ENCODE results near the gene CCDC169.

DNA sequence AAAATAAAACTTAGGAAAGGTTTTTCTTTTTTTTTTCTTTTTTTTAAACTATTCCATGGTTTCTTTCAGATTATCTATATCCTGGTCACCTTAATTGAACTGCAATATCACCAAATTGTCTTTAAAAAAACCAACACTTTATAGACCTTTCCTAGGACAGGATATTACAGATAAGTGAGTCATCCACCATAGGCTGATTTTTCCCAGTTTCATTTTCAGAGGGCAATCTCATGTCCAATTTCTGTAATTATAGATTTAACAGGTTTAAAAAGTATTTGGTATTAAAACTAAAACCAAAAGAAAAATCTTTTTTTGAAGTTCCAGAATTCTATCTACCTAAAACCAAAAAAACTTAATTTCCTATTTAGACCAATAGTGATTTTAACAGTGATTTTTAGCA, 35.4 kb upstream of the CCDC169 start:
- TF ChIP-seq, protein P1, sequence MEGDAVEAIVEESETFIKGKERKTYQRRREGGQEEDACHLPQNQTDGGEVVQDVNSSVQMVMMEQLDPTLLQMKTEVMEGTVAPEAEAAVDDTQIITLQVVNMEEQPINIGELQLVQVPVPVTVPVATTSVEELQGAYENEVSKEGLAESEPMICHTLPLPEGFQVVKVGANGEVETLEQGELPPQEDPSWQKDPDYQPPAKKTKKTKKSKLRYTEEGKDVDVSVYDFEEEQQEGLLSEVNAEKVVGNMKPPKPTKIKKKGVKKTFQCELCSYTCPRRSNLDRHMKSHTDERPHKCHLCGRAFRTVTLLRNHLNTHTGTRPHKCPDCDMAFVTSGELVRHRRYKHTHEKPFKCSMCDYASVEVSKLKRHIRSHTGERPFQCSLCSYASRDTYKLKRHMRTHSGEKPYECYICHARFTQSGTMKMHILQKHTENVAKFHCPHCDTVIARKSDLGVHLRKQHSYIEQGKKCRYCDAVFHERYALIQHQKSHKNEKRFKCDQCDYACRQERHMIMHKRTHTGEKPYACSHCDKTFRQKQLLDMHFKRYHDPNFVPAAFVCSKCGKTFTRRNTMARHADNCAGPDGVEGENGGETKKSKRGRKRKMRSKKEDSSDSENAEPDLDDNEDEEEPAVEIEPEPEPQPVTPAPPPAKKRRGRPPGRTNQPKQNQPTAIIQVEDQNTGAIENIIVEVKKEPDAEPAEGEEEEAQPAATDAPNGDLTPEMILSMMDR (IDR thresholded peaks at IDR 0.05; ENCODE audit: poor library complexity, severe bottlenecking) = no peak
- TF ChIP-seq POLR2AphosphoS5 (IDR thresholded peaks at IDR 0.05) (no peak), EZH2 (IDR thresholded peaks at IDR 0.05; ENCODE audit: borderline replicate concordance, insufficient read depth, low read length, poor library complexity, severe bottlenecking) (no peak), SMC3 (conservative IDR thresholded peaks at IDR 0.05; ENCODE audit: poor library complexity) (no peak), EP300 (conservative IDR thresholded peaks at IDR 0.05; ENCODE audit: poor library complexity, severe bottlenecking) (no peak), MXI1 (conservative IDR thresholded peaks at IDR 0.05; ENCODE audit: poor library complexity, severe bottlenecking) (no peak), RAD21 (conservative IDR thresholded peaks at IDR 0.05) (no peak), TAF1 (IDR thresholded peaks at IDR 0.05; ENCODE audit: low read depth) (no peak), REST (IDR thresholded peaks at IDR 0.05; ENCODE audit: borderline replicate concordance) (no peak)

All from neural cell (in vitro differentiated cells).